Colonic mucosa (tissue), 4 donors: ENCODE results near the gene WDR4. TPM values are rescaled to one million over a fixed set of nuclear protein-coding genes. Genes with fewer than 3 reads are reported as not detected.

Experiments used
- DNase-seq: peaks from one replicate; pipeline ENCODE4 v3.0.0-alpha.2; 2020
- H3K27ac ChIP-seq: fragments of 200-600 bp; one replicate; pipeline ENCODE4 v1.8.0; 2021
- H3K27me3 ChIP-seq: fragments of 200-600 bp; one replicate; pipeline ENCODE4 v1.8.0; 2021
- H3K36me3 ChIP-seq: fragments of 200-600 bp; one replicate; pipeline ENCODE4 v1.8.0; 2021
- H3K4me1 ChIP-seq: fragments of 200-600 bp; one replicate; pipeline ENCODE4 v1.8.0; 2021; ENCODE audit warnings: mild to moderate bottlenecking
- H3K4me3 ChIP-seq: fragments of 200-600 bp; one replicate; pipeline ENCODE4 v1.8.0; 2021
- H3K9ac ChIP-seq, 2 donors: one replicate each; pipeline ENCODE4 v1.7.0; 2013; ENCODE audit warnings: control low read depth in 2 of 2, low read depth in 2 of 2, low read length in 2 of 2
- H3K9me3 ChIP-seq: fragments of 200-600 bp; one replicate; pipeline ENCODE4 v1.8.0; 2021
- intact Hi-C: fragments of 100-400 bp; cut with DNase I; formaldehyde crosslinking; loops from one replicate; pipeline ENCODE4 v1.14.1; 2022
- total RNA-seq, 2 donors: library from RNA; stranded (reverse); fragmentation: NEBNext Ultra II Directional in 1 of 2; extraction: Animal tissue kit (Norgen Biotek cat#: 25700) in 1 of 2; gene quantifications; one replicate each; pipeline ENCODE4 v1.2.1, GENCODE V29; 2021
- TF ChIP-seq, protein P1 (sequence below): fragments of 200-600 bp; IDR thresholded peaks from one replicate; pipeline ENCODE4 v1.8.0; 2022; ENCODE audit warnings: antibody characterized with exemption, mild to moderate bottlenecking
- donor health status: healthy.
- donor health status: DM: no; HTN: no; CAD: no.
- donor health status: DM: no; HTN: no; CAD: no.

The WDR4 gene
- total RNA-seq, 2 donors from 2014 or later: 8.1 to 43.7 TPM

DNA sequence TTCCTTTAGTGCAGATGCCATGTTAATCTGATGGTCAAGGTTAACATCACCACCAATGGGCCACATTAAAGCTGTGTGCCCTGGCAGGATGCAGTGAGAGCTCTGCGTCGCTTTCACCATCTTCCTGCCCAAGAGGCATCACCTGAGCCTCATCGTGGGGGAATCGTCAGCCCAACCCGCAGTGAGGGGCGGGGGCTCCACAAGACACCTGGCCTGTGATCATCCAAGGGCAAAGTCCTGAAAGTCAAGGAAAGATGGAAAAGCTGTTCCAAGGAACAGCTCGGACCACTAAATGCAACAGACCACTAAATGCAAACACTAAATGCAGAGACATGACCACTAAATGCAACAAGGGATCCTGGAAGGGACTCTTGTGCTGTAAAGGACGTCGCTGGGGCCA lies 49.9 kb downstream of the WDR4 start:
- H3K27ac ChIP-seq: no peak overlapping the region
- intact Hi-C loops: no loop called here
- TF ChIP-seq, protein P1, sequence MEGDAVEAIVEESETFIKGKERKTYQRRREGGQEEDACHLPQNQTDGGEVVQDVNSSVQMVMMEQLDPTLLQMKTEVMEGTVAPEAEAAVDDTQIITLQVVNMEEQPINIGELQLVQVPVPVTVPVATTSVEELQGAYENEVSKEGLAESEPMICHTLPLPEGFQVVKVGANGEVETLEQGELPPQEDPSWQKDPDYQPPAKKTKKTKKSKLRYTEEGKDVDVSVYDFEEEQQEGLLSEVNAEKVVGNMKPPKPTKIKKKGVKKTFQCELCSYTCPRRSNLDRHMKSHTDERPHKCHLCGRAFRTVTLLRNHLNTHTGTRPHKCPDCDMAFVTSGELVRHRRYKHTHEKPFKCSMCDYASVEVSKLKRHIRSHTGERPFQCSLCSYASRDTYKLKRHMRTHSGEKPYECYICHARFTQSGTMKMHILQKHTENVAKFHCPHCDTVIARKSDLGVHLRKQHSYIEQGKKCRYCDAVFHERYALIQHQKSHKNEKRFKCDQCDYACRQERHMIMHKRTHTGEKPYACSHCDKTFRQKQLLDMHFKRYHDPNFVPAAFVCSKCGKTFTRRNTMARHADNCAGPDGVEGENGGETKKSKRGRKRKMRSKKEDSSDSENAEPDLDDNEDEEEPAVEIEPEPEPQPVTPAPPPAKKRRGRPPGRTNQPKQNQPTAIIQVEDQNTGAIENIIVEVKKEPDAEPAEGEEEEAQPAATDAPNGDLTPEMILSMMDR: no peak
- no peaks in the 10 kb centered on the region for H3K9me3 ChIP-seq
- no peak overlapping the region for H3K4me3 ChIP-seq
- H3K4me1 ChIP-seq: no peaks in the 10 kb centered on the region
- peak; percentile 6 for DNase-seq
- no peaks in the 10 kb centered on the region for H3K27me3 ChIP-seq
- H3K9ac ChIP-seq: no peak overlapping the region
- H3K36me3 ChIP-seq: no peaks in the 10 kb centered on the region

DNA sequence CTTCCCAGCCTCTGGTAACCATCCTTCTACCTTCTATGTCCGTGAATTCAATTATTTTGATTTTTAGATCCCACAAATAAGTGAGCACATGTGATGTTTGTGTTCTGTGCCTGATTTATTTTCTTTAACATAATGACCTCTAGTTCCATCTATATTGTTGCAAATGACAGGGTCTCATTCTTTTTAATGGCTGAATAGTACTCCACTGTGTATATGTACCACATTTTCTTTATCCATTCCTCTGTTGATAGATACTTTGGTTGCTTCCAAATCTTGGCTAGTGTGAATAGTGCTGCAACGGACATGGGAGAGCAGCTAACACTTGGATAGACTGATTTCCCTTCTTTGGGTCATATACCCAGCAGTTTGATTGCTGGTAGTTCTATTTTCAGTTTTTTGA lies 51.8 kb downstream of the WDR4 start:
- TF ChIP-seq, protein P1: no peak
- intact Hi-C loops: no loop called here
- Histone ChIP-seq H3K4me3 (no peak overlapping the region), H3K9me3 (no peaks in the 10 kb centered on the region), H3K27ac (no peak overlapping the region), H3K4me1 (no peaks in the 10 kb centered on the region), H3K27me3 (no peaks in the 10 kb centered on the region), H3K9ac (no peak overlapping the region), H3K36me3 (no peaks in the 10 kb centered on the region)
- DNase-seq: no peak

DNA sequence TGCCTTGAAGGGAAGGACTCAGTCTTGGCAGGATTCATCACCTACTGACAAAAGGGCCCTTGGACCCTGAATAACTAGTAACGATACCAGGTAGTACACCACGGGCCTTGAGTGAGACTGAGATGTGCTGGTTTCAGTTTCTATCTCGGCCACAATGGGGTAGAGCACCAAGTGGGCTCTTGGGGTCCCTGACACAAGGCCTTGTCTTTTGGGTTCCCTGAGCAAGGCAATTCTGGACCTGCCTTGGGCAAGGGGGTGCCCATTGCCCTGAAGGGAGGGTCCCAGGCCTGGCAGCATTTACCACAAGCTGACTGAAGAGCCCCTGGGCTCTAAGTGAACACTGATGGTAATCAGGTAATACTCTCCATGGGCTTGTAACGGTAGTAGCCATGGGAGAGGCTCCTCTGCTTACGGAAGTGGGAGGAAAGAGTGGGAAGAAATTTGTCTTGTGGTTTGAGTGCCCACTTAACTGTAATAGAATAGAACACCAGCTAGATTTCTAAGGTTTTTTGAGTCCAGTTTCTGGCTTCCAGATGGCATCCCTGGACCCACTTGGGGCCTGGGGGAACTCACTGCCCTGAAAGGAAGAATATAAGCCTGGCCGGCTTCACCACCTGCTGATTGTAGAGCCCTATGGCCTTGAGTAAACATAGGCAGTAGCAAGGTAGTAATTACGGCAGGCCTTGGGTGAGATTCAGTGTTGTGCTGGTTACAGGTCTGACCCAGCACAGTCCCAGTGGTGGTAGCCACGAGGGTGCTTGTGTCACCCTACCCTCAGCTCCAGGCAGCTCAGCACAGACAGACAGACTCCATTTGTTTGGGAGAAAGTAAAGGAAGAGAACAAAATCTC lies 58.5 kb downstream of the WDR4 start:
- Histone ChIP-seq H3K4me3 (no peak overlapping the region), H3K27me3 (no peaks in the 10 kb centered on the region), H3K36me3 (no peaks in the 10 kb centered on the region), H3K9ac (no peak overlapping the region), H3K4me1 (no peaks in the 10 kb centered on the region), H3K9me3 (no peaks in the 10 kb centered on the region), H3K27ac (no peak overlapping the region)
- TF ChIP-seq, protein P1: no peak
- intact Hi-C loops: no loop called here
- peak; percentile 31 for DNase-seq

DNA sequence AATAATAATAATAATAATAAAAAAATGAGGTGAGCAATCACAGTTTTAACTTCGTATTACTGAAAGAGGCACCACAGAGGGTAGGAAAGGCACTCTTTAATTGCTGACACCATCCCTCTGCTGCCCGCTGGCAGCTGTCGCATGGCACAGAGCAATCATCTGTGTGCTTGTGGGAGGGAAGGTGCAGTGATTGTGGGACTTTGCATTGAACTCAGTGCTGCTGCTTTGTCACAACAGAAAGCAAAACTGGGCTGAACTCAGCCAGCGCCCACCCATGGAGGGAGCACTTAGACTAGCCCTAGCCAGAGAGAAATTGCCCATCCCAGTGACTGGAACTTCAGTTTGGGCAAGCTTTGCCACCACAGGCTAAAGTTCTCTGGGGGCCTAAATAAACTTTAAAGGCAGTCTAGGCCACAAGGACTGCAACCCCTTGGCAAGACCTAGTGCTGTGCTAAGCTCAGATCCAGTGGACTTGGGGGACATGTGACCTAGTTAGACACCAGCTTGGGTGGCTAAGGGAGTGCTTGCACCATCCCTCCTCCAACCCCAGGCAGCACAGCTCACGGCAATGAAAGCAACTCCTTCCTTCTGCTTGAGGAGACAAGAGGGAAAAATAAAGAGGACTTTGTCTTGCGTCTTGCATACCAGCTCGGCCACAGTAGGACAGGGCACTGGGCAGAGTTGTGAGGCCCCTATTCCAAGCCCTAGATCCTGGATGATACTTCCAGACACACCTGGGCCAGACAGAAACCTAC lies 59.3 kb downstream of the WDR4 start:
- no peak overlapping the region for H3K27ac ChIP-seq
- no peak overlapping the region for H3K9ac ChIP-seq
- TF ChIP-seq, protein P1: no peak
- intact Hi-C loops: loop anchor here (5.0 to 10.0 kb wide), 3 partner anchors 85 to 228 kb away; partner anchors contain the start of gene PDE9A
- H3K4me3 ChIP-seq: no peak overlapping the region
- H3K27me3 ChIP-seq: no peaks in the 10 kb centered on the region
- no peaks in the 10 kb centered on the region for H3K36me3 ChIP-seq
- peak; percentile 12 for DNase-seq
- H3K4me1 ChIP-seq: no peaks in the 10 kb centered on the region
- H3K9me3 ChIP-seq: no peaks in the 10 kb centered on the region

DNA sequence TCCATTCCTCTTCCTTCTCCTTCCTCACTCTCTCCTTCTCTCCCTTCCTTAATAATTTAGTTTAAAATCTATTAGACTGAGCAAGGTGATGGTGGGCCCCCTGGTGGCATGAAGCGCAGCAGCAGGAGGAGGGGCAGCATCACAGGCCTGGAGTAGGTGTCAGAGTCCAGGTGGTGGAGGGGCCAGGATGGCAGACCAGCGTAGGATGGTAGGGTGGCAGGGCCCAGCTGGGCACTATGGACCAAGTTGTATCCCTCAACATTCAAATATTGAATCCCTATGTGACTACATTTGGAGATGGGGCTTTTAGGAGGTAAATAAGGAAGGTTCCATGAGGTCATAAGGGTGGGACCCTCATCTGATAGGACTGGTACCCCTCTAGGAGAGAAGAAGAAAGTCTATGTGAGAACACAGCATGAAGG lies 61.0 kb downstream of the WDR4 start:
- DNase-seq: peak; percentile 65
- Histone ChIP-seq H3K4me1 (no peaks in the 10 kb centered on the region), H3K9me3 (no peaks in the 10 kb centered on the region), H3K27me3 (no peaks in the 10 kb centered on the region), H3K27ac (no peak overlapping the region), H3K9ac (no peak overlapping the region), H3K36me3 (no peaks in the 10 kb centered on the region), H3K4me3 (no peak overlapping the region)
- TF ChIP-seq, protein P1: peak; percentile 84
- intact Hi-C loops: loop anchor here (5.0 to 10.0 kb wide), 3 partner anchors 84 to 226 kb away; partner anchors contain the start of gene PDE9A
